GM21367 (cell line): ENCODE data around the gene GTF2H1.
A peak's percentile ranks its signal among the peaks of the same experiment; 100 is the strongest.
"Not testable (repeated sequence)": the region's sequence is repeated elsewhere in the genome, so short reads cannot be mapped to it uniquely, and the experiment has no call there.

Experiments
- ATAC-seq: cut with Tn5 transposase; IDR thresholded peaks from one replicate; pipeline ENCODE4 v1.9.1; 2021; ENCODE audit not compliant: unreplicated experiment

Gene GTF2H1

GRCh38 chr11:18372201-18372600 lies 49.8 kb downstream of the GTF2H1 start:
- ATAC-seq = no peak

GRCh38 chr11:18374956-18375355 lies 52.6 kb downstream of the GTF2H1 start:
- ATAC-seq = no peak

GRCh38 chr11:18375941-18376340 lies 53.6 kb downstream of the GTF2H1 start:
- ATAC-seq = no peak

GRCh38 chr11:18379201-18379600 lies 56.8 kb downstream of the GTF2H1 start:
- no peak for ATAC-seq

- ATAC-seq = peak; percentile 76
These were observed 61.2 kb downstream of the GTF2H1 start for GRCh38 chr11:18383388-18384156.

- ATAC-seq = peak; percentile 68
These were observed 61.8 kb downstream of the GTF2H1 start for GRCh38 chr11:18384157-18384641.

- no peak for ATAC-seq
These were observed 67.7 kb downstream of the GTF2H1 start for GRCh38 chr11:18390088-18390487.

- no peak for ATAC-seq
These were observed 70.3 kb downstream of the GTF2H1 start for GRCh38 chr11:18392434-18393321.

- no peak for ATAC-seq
These were observed 71.4 kb downstream of the GTF2H1 start for GRCh38 chr11:18393581-18394274.

GRCh38 chr11:18394275-18394927 lies 72.0 kb downstream of the GTF2H1 start, which contains the start of gene LDHA:
Gene LDHA, plus strand, starts transcription at chr11:18394563. Its CDS starts 2,280 bp downstream, at chr11:18396843.
- ATAC-seq = peak; percentile 75

GRCh38 chr11:18394928-18395734 lies 72.8 kb downstream of the GTF2H1 start:
- ATAC-seq = peak; percentile 0

GRCh38 chr11:18395735-18396504 lies 73.6 kb downstream of the GTF2H1 start:
- peak; percentile 59 for ATAC-seq

- ATAC-seq = no peak
These were observed 75.6 kb downstream of the GTF2H1 start for GRCh38 chr11:18397921-18398320.

- ATAC-seq = not testable (repeated sequence)
These were observed 78.7 kb downstream of the GTF2H1 start for GRCh38 chr11:18401077-18401476.

- no peak for ATAC-seq
These were observed 81.7 kb downstream of the GTF2H1 start for GRCh38 chr11:18404062-18404461.

- not testable (repeated sequence) for ATAC-seq
These were observed 85.0 kb downstream of the GTF2H1 start for GRCh38 chr11:18407400-18407799.

GRCh38 chr11:18408558-18409291 lies 86.4 kb downstream of the GTF2H1 start:
- ATAC-seq = no peak

GRCh38 chr11:18416459-18416858 lies 94.1 kb downstream of the GTF2H1 start:
- ATAC-seq = no peak
